GM12878 (cell line): ENCODE data around the gene BNIP5. TPM values are rescaled to one million over a fixed set of nuclear protein-coding genes. Genes with fewer than 3 reads are reported as not detected.

Source experiments
- ATAC-seq: fragments of 200-7000 bp; cut with Tn5 transposase; 3 replicates; pipeline ENCODE4 v1.9.1; 2020; ENCODE audit warnings: mild to moderate bottlenecking, moderate library complexity
- BruUV-seq: library from RNA; stranded (reverse); fragments of 400-500 nt; replicated peaks from 2 replicates; lab custom pipeline; 2021; lab: Mats Ljungman, UMichigan
- CTCF ChIA-PET: fragments of 300-600 bp; sonication (Branson Sonifier 250); formaldehyde crosslinking; extraction: SDS; loops from one replicate; lab custom pipeline; 2021; ENCODE audit warnings: inconsistent platforms; lab: Yijun Ruan, JAX
- POLR2A ChIA-PET: fragments of 350-600 bp; formaldehyde crosslinking; extraction: SDS; loops from one replicate; lab custom pipeline; 2021; ENCODE audit warnings: inconsistent platforms; lab: Charles Lee
- RAD21 ChIA-PET: fragments of 300-600 bp; sonication (Branson Sonifier 250); formaldehyde crosslinking; loops from one replicate; lab custom pipeline; 2023; ENCODE audit warnings: antibody characterized with exemption; ENCODE audit not compliant: unreplicated experiment; lab: Charles Lee
- SMC1A ChIA-PET: fragments of 300-600 bp; sonication (Branson Sonifier 250); formaldehyde crosslinking; loops from one replicate; lab custom pipeline; 2023; ENCODE audit not compliant: unreplicated experiment, uncharacterized antibody; lab: Charles Lee
- DNase-seq: peaks from one replicate; pipeline ENCODE4 v3.0.0-alpha.2; 2011; ENCODE audit warnings: low read depth, low spot score
- FAIRE-seq: peaks from 3 replicates; lab custom pipeline; 2011; peaks lifted over from hg19 to GRCh38; lab: Jason Lieb, UNC
- H2AFZ ChIP-seq: 2 replicates; pipeline ENCODE4 v1.6.0; 2011; ENCODE audit warnings: low read depth, low read length, control low read depth; ENCODE audit not compliant: control insufficient read depth
- H3K27ac ChIP-seq: 2 replicates; pipeline ENCODE4 v1.5.1; 2011; ENCODE audit warnings: control low read depth; ENCODE audit not compliant: control insufficient read depth, insufficient read depth
- H3K27me3 ChIP-seq, 2 experiments: replicated peaks in 1 of 2; 2 replicates each; pipeline versions ENCODE4 v1.6.0 to v1.6.1; 2011; ENCODE audit warnings: low read length in 1 of 2; ENCODE audit not compliant: control insufficient read depth in 2 of 2, insufficient read depth in 2 of 2
- H3K36me3 ChIP-seq, 2 experiments: 2 replicates each; pipeline ENCODE4 v1.5.1; 2011; ENCODE audit warnings: low read length in 1 of 2; ENCODE audit not compliant: control insufficient read depth in 2 of 2, insufficient read depth in 2 of 2
- H3K4me1 ChIP-seq: 2 replicates; pipeline ENCODE4 v1.6.1; 2011; ENCODE audit warnings: mild to moderate bottlenecking, low read length, moderate library complexity, mixed read lengths; ENCODE audit not compliant: control insufficient read depth, insufficient read depth
- H3K4me2 ChIP-seq: 2 replicates; pipeline ENCODE4 v1.6.0; 2011; ENCODE audit warnings: control low read depth; ENCODE audit not compliant: control insufficient read depth, insufficient read depth
- H3K4me3 ChIP-seq: fragments of 200-600 bp; sonication (generic); 2 replicates; pipeline ENCODE4 v1.5.1; 2016
- H3K79me2 ChIP-seq: 2 replicates; pipeline ENCODE4 v1.6.0; 2011; ENCODE audit warnings: low read length; ENCODE audit not compliant: control insufficient read depth, insufficient read depth
- H3K9ac ChIP-seq: 2 replicates; pipeline ENCODE4 v1.8.0; 2011; ENCODE audit warnings: low read length, control low read depth, mixed read lengths; ENCODE audit not compliant: control insufficient read depth, insufficient read depth
- H3K9me3 ChIP-seq: replicated peaks from 3 replicates; pipeline ENCODE4 v1.5.1; 2011; ENCODE audit warnings: mild to moderate bottlenecking, low read length; ENCODE audit not compliant: control insufficient read depth, insufficient read depth
- H4K20me1 ChIP-seq: 2 replicates; pipeline ENCODE4 v1.6.0; 2011; ENCODE audit not compliant: control insufficient read depth, insufficient read depth
- ASH2L ChIP-seq: fragments of 300-600, 200-600 bp; sonication (generic); IDR thresholded peaks from 2 replicates; pipeline ENCODE4 v1.6.1; 2017; ENCODE audit warnings: low read depth, mild to moderate bottlenecking, borderline replicate concordance
- ATF7 ChIP-seq: fragments of 450-650 bp; IDR thresholded peaks from 2 replicates; pipeline ENCODE4 v1.6.1; 2016; ENCODE audit warnings: low read depth, mild to moderate bottlenecking
- BHLHE40 ChIP-seq, 2 experiments: fragments of 450-650 bp in 1 of 2; IDR thresholded peaks; 2 replicates each; pipeline ENCODE4 v1.6.1; 2011 to 2017; ENCODE audit warnings: low read depth in 2 of 2, borderline replicate concordance in 1 of 2, improper control_type of control experiment in 1 of 2, low read length in 1 of 2, mild to moderate bottlenecking in 1 of 2
- CHD4 ChIP-seq: fragments of 200-600 bp; sonication (generic); IDR thresholded peaks from 2 replicates; pipeline ENCODE4 v1.6.1; 2016; ENCODE audit warnings: mild to moderate bottlenecking
- HDGF ChIP-seq: fragments of 450-650 bp; IDR thresholded peaks from 2 replicates; pipeline ENCODE4 v1.6.1; 2016; ENCODE audit warnings: antibody characterized with exemption
- NFYB ChIP-seq: IDR thresholded peaks from 2 replicates; pipeline ENCODE4 v1.6.1; 2011; ENCODE audit warnings: low read depth, mild to moderate bottlenecking, low read length, improper control_type of control experiment, moderate library complexity; ENCODE audit not compliant: insufficient read depth
- SMC3 ChIP-seq: IDR thresholded peaks from 2 replicates; pipeline ENCODE4 v1.6.1; 2011; ENCODE audit warnings: low read length, improper control_type of control experiment, borderline replicate concordance
- SP1 ChIP-seq: IDR thresholded peaks from one replicate; pipeline ENCODE4 v1.6.1; 2011; ENCODE audit warnings: low read depth, low read length
- STAT1 ChIP-seq: fragments of 450-650 bp; conservative IDR thresholded peaks from 2 replicates; pipeline ENCODE4 v1.6.1; 2014; ENCODE audit warnings: antibody characterized with exemption, mild to moderate bottlenecking
- STAT3 ChIP-seq: IDR thresholded peaks from 2 replicates; pipeline ENCODE4 v1.6.1; 2011; ENCODE audit warnings: low read depth, low read length, improper control_type of control experiment
- TCF7 ChIP-seq: IDR thresholded peaks from 2 replicates; pipeline ENCODE4 v1.6.1; 2014; ENCODE audit warnings: antibody characterized with exemption, borderline replicate concordance
- YY1 ChIP-seq: IDR thresholded peaks from 2 replicates; pipeline ENCODE4 v1.6.1; 2011; ENCODE audit warnings: low read depth, mild to moderate bottlenecking, low read length
- ZNF274 ChIP-seq: IDR thresholded peaks from one replicate; pipeline ENCODE4 v1.8.0; 2011; ENCODE audit not compliant: insufficient read length, insufficient read depth
- WGBS: methylation state at CpG from one replicate; pipeline ENCODE4 v1.1.6; 2016; ENCODE audit warnings: low lambda C conversion rate; ENCODE audit not compliant: insufficient replicate concordance, insufficient coverage; ENCODE audit errors: missing lambda C conversion rate; 5-methylcytosine and 5-hydroxymethylcytosine counted together
- in situ Hi-C: fragments of 300-500 bp; cut with MboI; formaldehyde crosslinking; loops from 9 replicates; pipeline ENCODE4 v1.14.3; 2018; ENCODE audit warnings: mixed read lengths
- intact Hi-C: fragments of 100-400 bp; cut with micrococcal nuclease; formaldehyde crosslinking; loops from one replicate; pipeline ENCODE4 v1.14.2; 2022; ENCODE audit not compliant: unreplicated experiment
- polyA plus RNA-seq, 11 experiments: library from polyadenylated mRNA; depleted of rRNA in 4 of 11; unstranded in 6 of 11; stranded (reverse) in 5 of 11; fragments of >200 nt; fragmentation: Nextera tagmentation in 4 of 11; fragmentation: Illumina TruSeq in 1 of 11; extraction: Ambion mirVana in 4 of 11; extraction: Trizol in 1 of 11; gene quantifications; 1 replicate in 1 of 11; 2 replicates in 10 of 11; pipeline versions ENCODE4 v1.2.1 to v1.2.3, GENCODE V29; 2011 to 2016; ENCODE audit warnings: inconsistent platforms in 2 of 11, missing spikeins in 2 of 11, low read depth in 1 of 11
- total RNA-seq, 4 experiments: library from RNA; depleted of rRNA in 3 of 4; stranded (reverse); fragments of >200 nt in 3 of 4; fragmentation: Illumina TruSeq in 1 of 4; extraction: Trizol in 1 of 4; gene quantifications; 2 replicates each; pipeline versions ENCODE4 v1.2.1 to v1.2.3, GENCODE V29; 2013 to 2021
- TF ChIP-seq, protein P1 (sequence below): IDR thresholded peaks from 2 replicates; pipeline ENCODE4 v1.6.1; 2012; ENCODE audit warnings: low read depth, low read length, improper control_type of control experiment
- TF ChIP-seq, protein P2 (sequence below): fragments of 150-350 bp; IDR thresholded peaks from 2 replicates; pipeline ENCODE4 v1.6.1; 2014; ENCODE audit warnings: mild to moderate bottlenecking, low read depth, low read length
- TF ChIP-seq, protein P3 (sequence below): fragments of 450-650 bp; conservative IDR thresholded peaks from 2 replicates; pipeline ENCODE4 v1.6.1; 2017; ENCODE audit warnings: mild to moderate bottlenecking, moderate library complexity

The BNIP5 gene
- total and polyA plus RNA-seq, 10 of the 15 experiments (the other 5 are each of a cell fraction or from before 2014, with no cell fraction given) = 0.02 to 0.68 (median 0.05) TPM; not detected in 2

DNA sequence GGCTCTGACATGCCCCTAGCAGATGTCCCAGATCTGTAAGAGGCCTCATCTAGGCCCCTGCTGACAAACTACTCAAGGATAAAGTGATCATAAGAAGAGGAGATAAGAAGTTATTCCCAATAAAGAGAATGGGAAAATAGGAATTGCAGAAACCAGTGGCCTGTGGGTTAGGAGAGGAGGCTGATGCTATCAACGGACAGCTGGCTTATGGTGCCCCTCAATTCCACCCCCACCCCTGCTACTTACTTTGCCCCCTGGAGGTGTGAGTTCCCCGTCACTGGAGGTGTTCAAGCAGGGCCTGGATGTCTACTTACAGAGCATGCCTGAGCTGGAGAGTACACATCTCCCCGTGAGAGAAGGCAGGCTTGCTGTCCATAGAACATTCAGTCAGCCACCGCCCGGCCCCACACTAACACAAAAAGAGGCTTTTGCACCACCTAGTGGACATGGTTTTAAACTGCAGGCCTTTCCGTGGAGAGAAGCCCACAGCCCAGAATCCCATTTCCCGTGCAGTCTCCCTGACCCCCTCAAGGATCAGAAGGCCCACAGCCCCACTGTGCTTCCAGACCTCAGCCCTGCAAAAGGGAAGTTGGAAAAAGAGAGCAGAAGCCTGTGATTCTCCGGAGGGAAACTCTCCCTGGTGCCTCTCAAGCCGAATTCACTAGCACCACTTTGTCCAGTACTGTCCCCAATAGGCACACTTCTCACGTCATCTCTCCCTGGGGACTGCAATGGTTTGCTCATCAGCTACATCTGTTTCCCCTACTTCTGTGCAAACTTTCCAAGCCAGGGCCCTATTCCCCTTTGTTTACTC, 23.8 kb upstream of the BNIP5 start (continued):
- TF ChIP-seq BHLHE40 (IDR thresholded peaks at IDR 0.05; ENCODE audit: borderline replicate concordance in 1 of 2, low read depth in 2 of 2, low read length in 1 of 2) (peak; percentile 14 to 51; a peak in 2 of 4 replicates), ASH2L (no peak), ATF7 (peak; percentile 58), STAT3 (peak; percentile 62; the same call in 1 of the 2 replicates), STAT1 (0 out of 2 replicates have a peak, but pooled peaks have one; percentile 12), SMC3 (peak; percentile 84), HDGF (no peak)
- TF ChIP-seq, protein P1, sequence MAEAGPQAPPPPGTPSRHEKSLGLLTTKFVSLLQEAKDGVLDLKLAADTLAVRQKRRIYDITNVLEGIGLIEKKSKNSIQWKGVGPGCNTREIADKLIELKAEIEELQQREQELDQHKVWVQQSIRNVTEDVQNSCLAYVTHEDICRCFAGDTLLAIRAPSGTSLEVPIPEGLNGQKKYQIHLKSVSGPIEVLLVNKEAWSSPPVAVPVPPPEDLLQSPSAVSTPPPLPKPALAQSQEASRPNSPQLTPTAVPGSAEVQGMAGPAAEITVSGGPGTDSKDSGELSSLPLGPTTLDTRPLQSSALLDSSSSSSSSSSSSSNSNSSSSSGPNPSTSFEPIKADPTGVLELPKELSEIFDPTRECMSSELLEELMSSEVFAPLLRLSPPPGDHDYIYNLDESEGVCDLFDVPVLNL = 0 out of 2 replicates have a peak, but pooled peaks have one; percentile 17

DNA sequence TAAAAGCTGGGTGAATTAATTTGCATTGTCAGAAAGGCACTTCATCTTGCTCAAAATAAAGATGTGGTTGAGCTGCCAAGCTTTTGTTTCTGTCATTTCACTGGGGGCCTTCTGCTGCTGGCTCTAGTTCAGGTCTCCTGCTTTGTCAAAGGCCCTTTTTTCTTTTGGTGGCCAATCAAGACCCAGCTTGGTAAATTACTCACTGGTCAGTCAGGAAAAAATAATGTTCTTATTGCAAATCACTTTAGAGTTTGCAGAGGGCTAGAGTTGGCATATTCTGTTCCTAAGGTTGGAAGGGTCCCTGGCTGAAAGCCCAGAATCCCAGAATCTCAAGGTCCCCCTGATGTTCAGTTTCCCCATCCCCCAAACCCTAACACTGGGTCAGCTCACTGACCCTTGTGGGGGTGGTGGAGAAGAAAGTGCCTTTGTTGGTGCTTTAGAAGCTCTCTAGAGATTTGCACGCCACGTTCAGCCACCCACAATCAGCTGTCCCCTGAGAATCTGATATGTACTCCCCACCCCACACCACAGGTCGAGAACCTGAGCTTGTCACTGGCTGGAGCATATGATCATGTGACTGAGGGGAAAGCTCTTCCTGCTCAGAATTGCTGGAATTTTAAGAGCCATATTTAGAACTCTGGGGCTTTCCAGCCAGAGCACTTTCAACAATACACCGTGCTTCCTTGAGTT, 21.7 kb upstream of the BNIP5 start:
- DNase-seq (peak; percentile 75), FAIRE-seq (no peak), ATAC-seq (peak; percentile 73)
- Histone ChIP-seq H3K4me2 (peak overlapping the region; percentile 36), H3K27me3 (no peaks in the 10 kb centered on the region), H3K79me2 (no peaks in the 10 kb centered on the region), H2AFZ (peak overlapping the region; percentile 86), H3K9me3 (no peaks in the 10 kb centered on the region), H3K4me3 (no peak overlapping the region), H3K27ac (peak overlapping the region; percentile 40), H4K20me1 (no peaks in the 10 kb centered on the region), H3K4me1 (peaks cover 26% of the 10 kb centered on the region), H3K36me3 (no peaks in the 10 kb centered on the region), H3K9ac (no peak overlapping the region)
- POLR2A ChIA-PET = interaction anchor here (0.5 to 4.5 kb wide), 25 partner anchors 8 to 1948 kb away, joined by 3 to 44 read pairs (median 4); partner anchors contain the start of genes BNIP5 and MAPK14
- in situ Hi-C loops = loop anchor here (5.0 kb wide), 1 partner anchor 236 kb away; no protein-coding TSS in a partner anchor
- no TSS peak for BruUV-seq
- SMC1A ChIA-PET = interaction anchor here (0.6 to 19.6 kb wide), 33 partner anchors 9 to 402 kb away, joined by 3 to 386 read pairs (median 5); partner anchors contain the start of genes BNIP5, BRPF3, MAPK13 and MAPK14
- 0% methylated on average over 4 of the region's 4 CpGs for WGBS
- CTCF ChIA-PET = interaction anchor here (0.6 to 17.3 kb wide), 29 partner anchors 16 to 614 kb away, joined by 3 to 483 read pairs (median 5); partner anchors contain the start of genes BNIP5, BRPF3, MAPK13 and MAPK14
- RAD21 ChIA-PET = interaction anchor here (0.6 to 11.7 kb wide), 53 partner anchors 10 to 803 kb away, joined by 3 to 311 read pairs (median 5); partner anchors contain the start of genes BNIP5, BRPF3, ETV7 and MAPK13
- intact Hi-C loops = loop anchor here (5.0 kb wide), 1 partner anchor 161 kb away; the partner anchor contains the start of gene BRPF3
- TF ChIP-seq, protein P2, sequence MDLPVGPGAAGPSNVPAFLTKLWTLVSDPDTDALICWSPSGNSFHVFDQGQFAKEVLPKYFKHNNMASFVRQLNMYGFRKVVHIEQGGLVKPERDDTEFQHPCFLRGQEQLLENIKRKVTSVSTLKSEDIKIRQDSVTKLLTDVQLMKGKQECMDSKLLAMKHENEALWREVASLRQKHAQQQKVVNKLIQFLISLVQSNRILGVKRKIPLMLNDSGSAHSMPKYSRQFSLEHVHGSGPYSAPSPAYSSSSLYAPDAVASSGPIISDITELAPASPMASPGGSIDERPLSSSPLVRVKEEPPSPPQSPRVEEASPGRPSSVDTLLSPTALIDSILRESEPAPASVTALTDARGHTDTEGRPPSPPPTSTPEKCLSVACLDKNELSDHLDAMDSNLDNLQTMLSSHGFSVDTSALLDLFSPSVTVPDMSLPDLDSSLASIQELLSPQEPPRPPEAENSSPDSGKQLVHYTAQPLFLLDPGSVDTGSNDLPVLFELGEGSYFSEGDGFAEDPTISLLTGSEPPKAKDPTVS = no peak
- TF ChIP-seq YY1 (no peak), CHD4 (no peak), SP1 (peak; percentile 68), NFYB (peak; percentile 62), ZNF274 (no peak), TCF7 (no peak)
- TF ChIP-seq, protein P3, sequence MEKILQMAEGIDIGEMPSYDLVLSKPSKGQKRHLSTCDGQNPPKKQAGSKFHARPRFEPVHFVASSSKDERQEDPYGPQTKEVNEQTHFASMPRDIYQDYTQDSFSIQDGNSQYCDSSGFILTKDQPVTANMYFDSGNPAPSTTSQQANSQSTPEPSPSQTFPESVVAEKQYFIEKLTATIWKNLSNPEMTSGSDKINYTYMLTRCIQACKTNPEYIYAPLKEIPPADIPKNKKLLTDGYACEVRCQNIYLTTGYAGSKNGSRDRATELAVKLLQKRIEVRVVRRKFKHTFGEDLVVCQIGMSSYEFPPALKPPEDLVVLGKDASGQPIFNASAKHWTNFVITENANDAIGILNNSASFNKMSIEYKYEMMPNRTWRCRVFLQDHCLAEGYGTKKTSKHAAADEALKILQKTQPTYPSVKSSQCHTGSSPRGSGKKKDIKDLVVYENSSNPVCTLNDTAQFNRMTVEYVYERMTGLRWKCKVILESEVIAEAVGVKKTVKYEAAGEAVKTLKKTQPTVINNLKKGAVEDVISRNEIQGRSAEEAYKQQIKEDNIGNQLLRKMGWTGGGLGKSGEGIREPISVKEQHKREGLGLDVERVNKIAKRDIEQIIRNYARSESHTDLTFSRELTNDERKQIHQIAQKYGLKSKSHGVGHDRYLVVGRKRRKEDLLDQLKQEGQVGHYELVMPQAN = peak; percentile 49; the same call in 1 of the 2 replicates
